Thyroid gland (tissue), 4 donors: ENCODE data around the gene GLRA1.

Experiments
- POLR2A ChIP-seq, 2 donors: fragments of 450-650 bp; IDR thresholded peaks; one replicate each; pipeline ENCODE4 v1.6.1; 2017; ENCODE audit warnings: antibody characterized with exemption in 2 of 2, mild to moderate bottlenecking in 2 of 2, moderate library complexity in 1 of 2
- TF ChIP-seq, protein P1 (sequence below), 6 experiments: fragments of 200-600 bp in 3 of 6; fragments of 450-650 bp in 3 of 6; sonication (generic) in 3 of 6; IDR thresholded peaks; one replicate each; pipeline ENCODE4 v1.5.1; 2016 to 2019; ENCODE audit warnings: antibody characterized with exemption in 6 of 6, mild to moderate bottlenecking in 2 of 6, inconsistent platforms in 1 of 6, moderate library complexity in 1 of 6

GRCh38 chr5:151864061-151864748 is 60.4 kb downstream of the GLRA1 start:
- TF ChIP-seq, protein P1, sequence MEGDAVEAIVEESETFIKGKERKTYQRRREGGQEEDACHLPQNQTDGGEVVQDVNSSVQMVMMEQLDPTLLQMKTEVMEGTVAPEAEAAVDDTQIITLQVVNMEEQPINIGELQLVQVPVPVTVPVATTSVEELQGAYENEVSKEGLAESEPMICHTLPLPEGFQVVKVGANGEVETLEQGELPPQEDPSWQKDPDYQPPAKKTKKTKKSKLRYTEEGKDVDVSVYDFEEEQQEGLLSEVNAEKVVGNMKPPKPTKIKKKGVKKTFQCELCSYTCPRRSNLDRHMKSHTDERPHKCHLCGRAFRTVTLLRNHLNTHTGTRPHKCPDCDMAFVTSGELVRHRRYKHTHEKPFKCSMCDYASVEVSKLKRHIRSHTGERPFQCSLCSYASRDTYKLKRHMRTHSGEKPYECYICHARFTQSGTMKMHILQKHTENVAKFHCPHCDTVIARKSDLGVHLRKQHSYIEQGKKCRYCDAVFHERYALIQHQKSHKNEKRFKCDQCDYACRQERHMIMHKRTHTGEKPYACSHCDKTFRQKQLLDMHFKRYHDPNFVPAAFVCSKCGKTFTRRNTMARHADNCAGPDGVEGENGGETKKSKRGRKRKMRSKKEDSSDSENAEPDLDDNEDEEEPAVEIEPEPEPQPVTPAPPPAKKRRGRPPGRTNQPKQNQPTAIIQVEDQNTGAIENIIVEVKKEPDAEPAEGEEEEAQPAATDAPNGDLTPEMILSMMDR (IDR thresholded peaks at IDR 0.05), result no peak
- no peak for TF ChIP-seq POLR2A (IDR thresholded peaks at IDR 0.05)
